ENCODE measurements around the gene SRSF4.

Gene SRSF4

GRCh38 chr1:29117381-29117780 is 64.3 kb downstream of the SRSF4 start:
- Histone ChIP-seq H3K9me3 (replicated peaks; ENCODE audit: insufficient read depth, low read length) (no peaks in the 10 kb centered on the region), H3K27me3 (replicated peaks; ENCODE audit: insufficient read depth, low read length) (peaks cover 8% of the 10 kb centered on the region), H3K4me2 (ENCODE audit: low read depth, low read length) (no peak overlapping the region), H3K4me1 (ENCODE audit: low read length) (no peaks in the 10 kb centered on the region), H3K27ac (ENCODE audit: low read length) (no peak overlapping the region), H4K20me1 (ENCODE audit: insufficient read depth, low read length) (no peaks in the 10 kb centered on the region), H3K9ac (ENCODE audit: low read length) (no peak overlapping the region), H2AFZ (ENCODE audit: low read length) (no peak overlapping the region), H3K9me2 (replicated peaks; ENCODE audit: insufficient read depth, low read length) (no peaks in the 10 kb centered on the region), H3F3A (ENCODE audit: insufficient read depth, low read length) (no peaks in the 10 kb centered on the region), H3K36me3 (replicated peaks; ENCODE audit: insufficient read depth, low read length) (no peaks in the 10 kb centered on the region), H3K4me3 (ENCODE audit: low read length) (no peak overlapping the region), H3K79me2 (ENCODE audit: low read length) (no peaks in the 10 kb centered on the region)
- TF ChIP-seq, protein P1, sequence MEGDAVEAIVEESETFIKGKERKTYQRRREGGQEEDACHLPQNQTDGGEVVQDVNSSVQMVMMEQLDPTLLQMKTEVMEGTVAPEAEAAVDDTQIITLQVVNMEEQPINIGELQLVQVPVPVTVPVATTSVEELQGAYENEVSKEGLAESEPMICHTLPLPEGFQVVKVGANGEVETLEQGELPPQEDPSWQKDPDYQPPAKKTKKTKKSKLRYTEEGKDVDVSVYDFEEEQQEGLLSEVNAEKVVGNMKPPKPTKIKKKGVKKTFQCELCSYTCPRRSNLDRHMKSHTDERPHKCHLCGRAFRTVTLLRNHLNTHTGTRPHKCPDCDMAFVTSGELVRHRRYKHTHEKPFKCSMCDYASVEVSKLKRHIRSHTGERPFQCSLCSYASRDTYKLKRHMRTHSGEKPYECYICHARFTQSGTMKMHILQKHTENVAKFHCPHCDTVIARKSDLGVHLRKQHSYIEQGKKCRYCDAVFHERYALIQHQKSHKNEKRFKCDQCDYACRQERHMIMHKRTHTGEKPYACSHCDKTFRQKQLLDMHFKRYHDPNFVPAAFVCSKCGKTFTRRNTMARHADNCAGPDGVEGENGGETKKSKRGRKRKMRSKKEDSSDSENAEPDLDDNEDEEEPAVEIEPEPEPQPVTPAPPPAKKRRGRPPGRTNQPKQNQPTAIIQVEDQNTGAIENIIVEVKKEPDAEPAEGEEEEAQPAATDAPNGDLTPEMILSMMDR (IDR thresholded peaks at IDR 0.05; ENCODE audit: low read length), result no peak
- TF ChIP-seq EZH2 (optimal IDR thresholded peaks at IDR 0.05; ENCODE audit: low read depth, low read length) (no peak), EZH2phosphoT487 (IDR thresholded peaks at IDR 0.05; ENCODE audit: low read length) (no peak)
- DNase-seq, result no peak

DNA sequence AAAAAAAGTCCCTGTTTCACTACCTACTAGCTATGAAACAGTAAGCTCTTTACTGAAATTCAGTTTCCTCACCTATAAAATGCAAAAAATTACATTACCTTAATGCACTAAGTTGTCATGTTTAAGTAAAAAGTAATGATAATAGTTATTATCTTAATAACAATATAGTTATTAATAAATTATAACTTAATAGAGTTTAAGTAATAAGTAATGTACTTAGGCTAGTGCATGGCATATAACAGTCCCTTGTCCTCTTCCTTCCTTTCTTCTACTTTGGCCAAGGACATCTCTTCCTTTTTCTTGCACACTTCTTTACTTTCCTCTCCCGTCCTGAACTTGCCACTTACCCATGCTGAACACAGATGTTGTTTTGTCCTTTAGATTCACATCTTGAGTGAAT is 67.0 kb downstream of the SRSF4 start:
- Histone ChIP-seq H3K27ac (ENCODE audit: low read length) (no peak overlapping the region), H3K9ac (ENCODE audit: low read length) (no peak overlapping the region), H3K4me3 (ENCODE audit: low read length) (no peak overlapping the region), H3K79me2 (ENCODE audit: low read length) (no peaks in the 10 kb centered on the region), H3K27me3 (replicated peaks; ENCODE audit: insufficient read depth, low read length) (no peaks in the 10 kb centered on the region), H3K9me3 (replicated peaks; ENCODE audit: insufficient read depth, low read length) (no peaks in the 10 kb centered on the region), H3K36me3 (replicated peaks; ENCODE audit: insufficient read depth, low read length) (no peaks in the 10 kb centered on the region), H3K4me2 (ENCODE audit: low read depth, low read length) (no peak overlapping the region), H3K9me2 (replicated peaks; ENCODE audit: insufficient read depth, low read length) (no peaks in the 10 kb centered on the region), H3F3A (ENCODE audit: insufficient read depth, low read length) (no peaks in the 10 kb centered on the region), H2AFZ (ENCODE audit: low read length) (no peak overlapping the region), H4K20me1 (ENCODE audit: insufficient read depth, low read length) (no peaks in the 10 kb centered on the region), H3K4me1 (ENCODE audit: low read length) (no peaks in the 10 kb centered on the region)
- no peak for TF ChIP-seq EZH2phosphoT487 (IDR thresholded peaks at IDR 0.05; ENCODE audit: low read length)
- TF ChIP-seq, protein P1 (IDR thresholded peaks at IDR 0.05; ENCODE audit: low read length), result no peak
- no peak for TF ChIP-seq EZH2 (optimal IDR thresholded peaks at IDR 0.05; ENCODE audit: low read depth, low read length)
- no peak for DNase-seq

DNA sequence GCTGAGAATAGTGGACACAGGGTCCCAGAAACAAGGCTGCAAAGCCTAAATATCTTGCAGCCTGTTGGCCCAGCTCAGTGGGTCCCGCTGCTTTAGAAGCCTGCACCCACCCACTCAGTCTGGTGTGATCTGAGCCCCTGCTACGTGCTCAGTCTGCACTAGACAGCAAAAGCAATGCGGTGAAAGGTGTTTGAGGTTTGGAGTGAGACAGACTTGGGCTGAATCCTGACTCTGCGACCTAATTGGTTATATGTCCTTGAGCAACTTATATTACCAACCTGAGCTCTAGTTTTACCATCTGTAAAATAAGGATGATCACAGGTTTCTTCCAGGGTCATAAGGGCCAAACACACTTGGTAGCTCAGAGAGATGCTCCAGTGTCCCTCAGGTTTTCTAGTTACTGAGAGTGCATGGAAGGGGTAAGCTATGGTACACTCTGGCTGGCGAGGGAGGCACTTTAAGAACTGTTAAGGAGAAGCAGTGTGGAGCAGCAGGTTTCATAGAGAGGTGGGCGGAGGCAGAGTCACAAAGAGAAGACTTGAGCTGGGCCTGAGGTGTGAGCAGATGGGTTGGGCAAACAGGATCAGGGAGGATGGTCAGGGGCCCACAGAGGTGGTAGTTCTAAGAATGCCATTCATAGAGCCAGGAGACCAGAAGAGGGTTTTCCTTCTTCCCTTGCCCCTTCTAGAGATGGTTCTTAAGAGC is 68.1 kb downstream of the SRSF4 start:
- Histone ChIP-seq H3K4me3 (ENCODE audit: low read length) (no peak overlapping the region), H3K27ac (ENCODE audit: low read length) (no peak overlapping the region), H3K9ac (ENCODE audit: low read length) (no peak overlapping the region), H3F3A (ENCODE audit: insufficient read depth, low read length) (no peaks in the 10 kb centered on the region), H2AFZ (ENCODE audit: low read length) (no peak overlapping the region), H4K20me1 (ENCODE audit: insufficient read depth, low read length) (no peaks in the 10 kb centered on the region), H3K9me2 (replicated peaks; ENCODE audit: insufficient read depth, low read length) (no peaks in the 10 kb centered on the region), H3K36me3 (replicated peaks; ENCODE audit: insufficient read depth, low read length) (no peaks in the 10 kb centered on the region), H3K9me3 (replicated peaks; ENCODE audit: insufficient read depth, low read length) (no peaks in the 10 kb centered on the region), H3K4me1 (ENCODE audit: low read length) (no peaks in the 10 kb centered on the region), H3K4me2 (ENCODE audit: low read depth, low read length) (no peak overlapping the region), H3K79me2 (ENCODE audit: low read length) (no peaks in the 10 kb centered on the region), H3K27me3 (replicated peaks; ENCODE audit: insufficient read depth, low read length) (no peaks in the 10 kb centered on the region)
- TF ChIP-seq EZH2 (optimal IDR thresholded peaks at IDR 0.05; ENCODE audit: low read depth, low read length), result no peak
- TF ChIP-seq EZH2phosphoT487 (IDR thresholded peaks at IDR 0.05; ENCODE audit: low read length), result no peak
- TF ChIP-seq, protein P1 (IDR thresholded peaks at IDR 0.05; ENCODE audit: low read length), result no peak
- DNase-seq, result no peak

Measured in MM.1S (cell line).